HG02973 (cell line): ENCODE data around the gene CHGA.

Experiments
- ATAC-seq: cut with Tn5 transposase; IDR thresholded peaks from one replicate; pipeline ENCODE4 v1.9.1; 2021; ENCODE audit warnings: moderate library complexity; ENCODE audit not compliant: unreplicated experiment

CHGA gene

GRCh38 chr14:92959761-92960680, 37.1 kb downstream of the CHGA start:
- ATAC-seq, result no peak

GRCh38 chr14:92960706-92961566, 38.0 kb downstream of the CHGA start:
- ATAC-seq, result no peak

- no peak for ATAC-seq
Observed at GRCh38 chr14:92961567-92961855, 38.6 kb downstream of the CHGA start.

GRCh38 chr14:92962031-92962830, 39.3 kb downstream of the CHGA start:
- ATAC-seq, result no peak

- no peak for ATAC-seq
Observed at GRCh38 chr14:92962831-92963095, 39.8 kb downstream of the CHGA start.

GRCh38 chr14:92963301-92964123, 40.6 kb downstream of the CHGA start:
- no peak for ATAC-seq

- ATAC-seq, result no peak
Observed at GRCh38 chr14:92964124-92965109, 41.5 kb downstream of the CHGA start.

- ATAC-seq, result no peak
Observed at GRCh38 chr14:92965281-92965680, 42.3 kb downstream of the CHGA start.

GRCh38 chr14:92967346-92967926, 44.5 kb downstream of the CHGA start:
- no peak for ATAC-seq

GRCh38 chr14:92968291-92969020, 45.5 kb downstream of the CHGA start:
- no peak for ATAC-seq

- ATAC-seq, result no peak
Observed at GRCh38 chr14:92969430-92969829, 46.5 kb downstream of the CHGA start.

- no peak for ATAC-seq
Observed at GRCh38 chr14:92969871-92970270, 46.9 kb downstream of the CHGA start.

- ATAC-seq, result no peak
Observed at GRCh38 chr14:92970271-92970670, 47.3 kb downstream of the CHGA start.

- ATAC-seq, result no peak
Observed at GRCh38 chr14:92971601-92972180, 48.7 kb downstream of the CHGA start.

- ATAC-seq, result no peak
Observed at GRCh38 chr14:92973261-92973797, 50.4 kb downstream of the CHGA start.

- ATAC-seq, result no peak
Observed at GRCh38 chr14:92973798-92974372, 50.9 kb downstream of the CHGA start.

GRCh38 chr14:92974541-92975345, 51.8 kb downstream of the CHGA start:
- ATAC-seq, result no peak
